Erythroblast (primary cell): ENCODE results near the gene ZBTB42.

Experiments used
- DNase-seq, 2 experiments: peaks; one replicate each; lab custom pipeline; 2025; lab: John Stamatoyannopoulos, UW
- GATA1 ChIP-seq: IDR thresholded peaks from 2 replicates; pipeline ENCODE4 v1.6.1; 2011; ENCODE audit warnings: low read depth, mild to moderate bottlenecking, control low read depth, low read length, moderate library complexity
- POLR2A ChIP-seq: IDR thresholded peaks from 2 replicates; pipeline ENCODE4 v1.6.1; 2011; ENCODE audit warnings: mild to moderate bottlenecking, low read length

Gene ZBTB42

GRCh38 chr14:104791425-104791824 is 9.5 kb upstream of the ZBTB42 start:
- no peak for DNase-seq
- no peak for TF ChIP-seq POLR2A

GRCh38 chr14:104792101-104792884 is 8.6 kb upstream of the ZBTB42 start:
- DNase-seq, result no peak

GRCh38 chr14:104792945-104793702 is 7.8 kb upstream of the ZBTB42 start:
- TF ChIP-seq POLR2A, result no peak
- no peak for TF ChIP-seq GATA1
- DNase-seq, result no peak

More at GRCh38 chr14:104792101-104792884, 8.6 kb upstream of the ZBTB42 start:
- TF ChIP-seq POLR2A, result no peak
- TF ChIP-seq GATA1, result no peak

- TF ChIP-seq GATA1 (no peak), POLR2A (no peak)
- no peak for DNase-seq
Measured at GRCh38 chr14:104793703-104793959, 7.3 kb upstream of the ZBTB42 start.

GRCh38 chr14:104794099-104794498 is 6.8 kb upstream of the ZBTB42 start:
- peak; percentile 64 to 65 for DNase-seq

GRCh38 chr14:104794631-104794992 is 6.3 kb upstream of the ZBTB42 start:
- peak; percentile 60 to 67 for DNase-seq
- TF ChIP-seq POLR2A, result no peak
- no peak for TF ChIP-seq GATA1

More at GRCh38 chr14:104794099-104794498, 6.8 kb upstream of the ZBTB42 start:
- TF ChIP-seq GATA1, result no peak
- TF ChIP-seq POLR2A, result no peak

GRCh38 chr14:104794993-104795780 is 5.7 kb upstream of the ZBTB42 start, which contains the start of gene AKT1:
Gene AKT1, minus strand, starts transcription at chr14:104795748. Its CDS starts 3,105 bp downstream, at chr14:104792643.
- peak; percentile 61 to 73 for DNase-seq
- TF ChIP-seq GATA1 (no peak), POLR2A (no peak)

GRCh38 chr14:104795781-104796686 is 4.9 kb upstream of the ZBTB42 start:
- TF ChIP-seq GATA1 (no peak), POLR2A (peak; percentile 44)
- DNase-seq, result peak; percentile 68 to 82

- TF ChIP-seq POLR2A (no peak), GATA1 (no peak)
- DNase-seq, result no peak
Measured at GRCh38 chr14:104796687-104797081, 4.2 kb upstream of the ZBTB42 start.

GRCh38 chr14:104797115-104798044 is 3.5 kb upstream of the ZBTB42 start:
- TF ChIP-seq POLR2A (no peak), GATA1 (no peak)
- peak; percentile 48 to 55 for DNase-seq

GRCh38 chr14:104798300-104799243 is 2.3 kb upstream of the ZBTB42 start:
- DNase-seq, result no peak
- TF ChIP-seq GATA1 (no peak), POLR2A (no peak)
